Embryonic facial prominence (tissue), 1 donor: ENCODE data around the gene SETDB1.
"Not testable (repeated sequence)": the region's sequence is repeated elsewhere in the genome, so short reads cannot be mapped to it uniquely, and the experiment has no call there.

ENCODE experiments used
- DNase-seq: peaks from one replicate; pipeline ENCODE4 v3.0.0-alpha.2; 2016; ENCODE audit errors: extremely low spot score

The SETDB1 gene

GRCh38 chr1:150926097-150926741 is at the start of gene SETDB1:
SETDB1 (plus strand) TSS chr1:150926363; CDS start chr1:150927715, 1,352 bp downstream.
- DNase-seq: peak; percentile 94

GRCh38 chr1:150878931-150879330 is 47.2 kb upstream of the SETDB1 start:
- DNase-seq: not testable (repeated sequence)

GRCh38 chr1:150881331-150882070 is 44.7 kb upstream of the SETDB1 start:
- DNase-seq: no peak

GRCh38 chr1:150883121-150883520 is 43.0 kb upstream of the SETDB1 start:
- DNase-seq: not testable (repeated sequence)

GRCh38 chr1:150887018-150887417 is 39.1 kb upstream of the SETDB1 start, which contains the start of gene CTXND2:
CTXND2 (plus strand) TSS chr1:150887136; CDS start chr1:150912315, 25,179 bp downstream.
- no peak for DNase-seq

GRCh38 chr1:150888727-150889126 is 37.4 kb upstream of the SETDB1 start:
- DNase-seq: no peak

- DNase-seq: no peak
Measured at GRCh38 chr1:150890033-150890416, 36.1 kb upstream of the SETDB1 start.

GRCh38 chr1:150893336-150893913 is 32.7 kb upstream of the SETDB1 start:
- DNase-seq: no peak

GRCh38 chr1:150895618-150896017 is 30.5 kb upstream of the SETDB1 start:
- no peak for DNase-seq

GRCh38 chr1:150899795-150900194 is 26.4 kb upstream of the SETDB1 start:
- not testable (repeated sequence) for DNase-seq

- DNase-seq: no peak
Measured at GRCh38 chr1:150902346-150902745, 23.8 kb upstream of the SETDB1 start.

- no peak for DNase-seq
Measured at GRCh38 chr1:150902751-150903150, 23.4 kb upstream of the SETDB1 start.

GRCh38 chr1:150905301-150905700 is 20.9 kb upstream of the SETDB1 start:
- DNase-seq: no peak

- DNase-seq: no peak
Measured at GRCh38 chr1:150906329-150906728, 19.8 kb upstream of the SETDB1 start.

- no peak for DNase-seq
Measured at GRCh38 chr1:150906813-150907212, 19.4 kb upstream of the SETDB1 start.

GRCh38 chr1:150909585-150910180 is 16.5 kb upstream of the SETDB1 start:
- DNase-seq: no peak

GRCh38 chr1:150912623-150913022 is 13.5 kb upstream of the SETDB1 start:
- DNase-seq: no peak

- DNase-seq: no peak
Measured at GRCh38 chr1:150917387-150917786, 8.8 kb upstream of the SETDB1 start.

- DNase-seq: peak; percentile 11
Measured at GRCh38 chr1:150922519-150922975, 3.6 kb upstream of the SETDB1 start.

- DNase-seq: no peak
Measured at GRCh38 chr1:150925080-150925479, 1.1 kb upstream of the SETDB1 start.

- no peak for DNase-seq
Measured at GRCh38 chr1:150927624-150928023, 1.5 kb downstream of the SETDB1 start.

- no peak for DNase-seq
Measured at GRCh38 chr1:150928286-150928685, 2.1 kb downstream of the SETDB1 start.
